KMS-11 (cell line): ENCODE results near the gene FGF11.

ENCODE experiments used
- H2AFZ ChIP-seq: fragments of 200-600 bp; sonication (generic); 2 replicates; pipeline ENCODE4 v1.6.1; 2016; ENCODE audit warnings: antibody characterized with exemption, mixed run types, low read depth
- H3K27ac ChIP-seq: fragments of 200-600 bp; sonication (generic); 2 replicates; pipeline ENCODE4 v1.6.1; 2016; ENCODE audit warnings: mild to moderate bottlenecking, mixed run types
- H3K27me3 ChIP-seq: fragments of 200-600 bp; sonication (generic); 2 replicates; pipeline ENCODE4 v1.6.1; 2017; ENCODE audit warnings: mild to moderate bottlenecking, low read depth, mixed run types, moderate library complexity; ENCODE audit not compliant: insufficient read depth
- H3K36me3 ChIP-seq: fragments of 200-600 bp; sonication (generic); 2 replicates; pipeline ENCODE4 v1.6.1; 2017; ENCODE audit warnings: mild to moderate bottlenecking, mixed run types; ENCODE audit not compliant: insufficient read depth
- H3K4me1 ChIP-seq: fragments of 200-600 bp; sonication (generic); 2 replicates; pipeline ENCODE4 v1.6.1; 2016; ENCODE audit warnings: mild to moderate bottlenecking, low read depth, mixed run types; ENCODE audit not compliant: poor library complexity, severe bottlenecking
- H3K4me2 ChIP-seq: fragments of 200-600 bp; sonication (generic); 2 replicates; pipeline ENCODE4 v1.7.0; 2016; ENCODE audit warnings: mild to moderate bottlenecking, mixed run types
- H3K4me3 ChIP-seq: fragments of 200-600 bp; sonication (generic); IDR thresholded peaks from 2 replicates; pipeline ENCODE4 v1.6.1; 2017; ENCODE audit warnings: low read depth, low read length, mixed read lengths; ENCODE audit not compliant: insufficient read depth
- H3K79me2 ChIP-seq: fragments of 200-600 bp; sonication (generic); 2 replicates; pipeline ENCODE4 v1.6.1; 2016; ENCODE audit warnings: low read depth, mixed run types; ENCODE audit not compliant: insufficient read depth
- H3K9ac ChIP-seq: fragments of 200-600 bp; sonication (generic); 2 replicates; pipeline ENCODE4 v1.6.1; 2016; ENCODE audit warnings: mild to moderate bottlenecking, mixed run types
- H4K20me1 ChIP-seq: fragments of 200-600 bp; sonication (generic); 2 replicates; pipeline ENCODE4 v1.6.1; 2016; ENCODE audit warnings: mild to moderate bottlenecking, mixed run types; ENCODE audit not compliant: insufficient read depth
- CTCF ChIP-seq: fragments of 200-600 bp; sonication (generic); conservative IDR thresholded peaks from 2 replicates; pipeline ENCODE4 v1.6.1; 2017; ENCODE audit warnings: low read depth, mild to moderate bottlenecking, antibody characterized with exemption, low read length, moderate library complexity, mixed read lengths

Gene FGF11

GRCh38 chr17:7437369-7437863 lies 1.9 kb upstream of the FGF11 start:
- no peak overlapping the region for H3K4me3 ChIP-seq
- no peaks in the 10 kb centered on the region for H3K79me2 ChIP-seq
- H3K27me3 ChIP-seq: no peaks in the 10 kb centered on the region
- H3K27ac ChIP-seq: no peak overlapping the region
- H2AFZ ChIP-seq: no peak overlapping the region
- no peaks in the 10 kb centered on the region for H3K36me3 ChIP-seq
- TF ChIP-seq CTCF: no peak
- no peak overlapping the region for H3K9ac ChIP-seq
- H4K20me1 ChIP-seq: no peaks in the 10 kb centered on the region
- H3K4me2 ChIP-seq: no peak overlapping the region
- H3K4me1 ChIP-seq: no peaks in the 10 kb centered on the region

GRCh38 chr17:7437950-7438614 lies 1.2 kb upstream of the FGF11 start:
- no peaks in the 10 kb centered on the region for H3K79me2 ChIP-seq
- no peaks in the 10 kb centered on the region for H3K36me3 ChIP-seq
- H3K27me3 ChIP-seq: no peaks in the 10 kb centered on the region
- no peak overlapping the region for H3K27ac ChIP-seq
- no peak overlapping the region for H3K9ac ChIP-seq
- H3K4me1 ChIP-seq: no peaks in the 10 kb centered on the region
- H4K20me1 ChIP-seq: no peaks in the 10 kb centered on the region
- TF ChIP-seq CTCF: no peak
- H3K4me2 ChIP-seq: no peak overlapping the region
- no peak overlapping the region for H2AFZ ChIP-seq
- H3K4me3 ChIP-seq: no peak overlapping the region

GRCh38 chr17:7438656-7439460 lies 454 bp upstream of the FGF11 start:
- H2AFZ ChIP-seq: no peak overlapping the region
- no peak overlapping the region for H3K4me3 ChIP-seq
- no peaks in the 10 kb centered on the region for H4K20me1 ChIP-seq
- no peaks in the 10 kb centered on the region for H3K4me1 ChIP-seq
- H3K36me3 ChIP-seq: no peaks in the 10 kb centered on the region
- no peaks in the 10 kb centered on the region for H3K27me3 ChIP-seq
- H3K9ac ChIP-seq: no peak overlapping the region
- no peak overlapping the region for H3K4me2 ChIP-seq
- no peak overlapping the region for H3K27ac ChIP-seq
- TF ChIP-seq CTCF: no peak
- H3K79me2 ChIP-seq: no peaks in the 10 kb centered on the region

- Histone ChIP-seq H4K20me1 (no peaks in the 10 kb centered on the region), H3K36me3 (no peaks in the 10 kb centered on the region), H3K27me3 (no peaks in the 10 kb centered on the region), H2AFZ (no peak overlapping the region), H3K9ac (no peak overlapping the region), H3K4me2 (no peak overlapping the region), H3K4me1 (no peaks in the 10 kb centered on the region), H3K27ac (no peak overlapping the region), H3K79me2 (no peaks in the 10 kb centered on the region), H3K4me3 (no peak overlapping the region)
- TF ChIP-seq CTCF: no peak
Measured at GRCh38 chr17:7440113-7440833, 961 bp downstream of the FGF11 start.
